Measurements from ENCODE around the gene CFAP61. TPM values are rescaled to one million over a fixed set of nuclear protein-coding genes. Genes with fewer than 3 reads are reported as not detected.
A peak's percentile ranks its signal among the peaks of the same experiment; 100 is the strongest.

CFAP61 gene
- total RNA-seq, 1 donor from 2014 or later = 2.6 TPM

GRCh38 chr20:20304942-20305341, 252.6 kb downstream of the CFAP61 start:
- no peaks in the 10 kb centered on the region for H3K4me1 Mint-ChIP-seq (ENCODE audit: low read depth)
- no peaks in the 10 kb centered on the region for H3K36me3 Mint-ChIP-seq (ENCODE audit: insufficient read depth)
- DNase-seq (ENCODE audit: low spot score, unreplicated experiment) = no peak
- no peak overlapping the region for H3K4me3 Mint-ChIP-seq (ENCODE audit: low read depth)
- H3K27me3 Mint-ChIP-seq = peaks cover 5% of the 10 kb centered on the region
- H3K9me3 Mint-ChIP-seq (ENCODE audit: low read depth) = no peaks in the 10 kb centered on the region
- H3K27ac Mint-ChIP-seq = no peak overlapping the region
- no peak for TF ChIP-seq CTCF (IDR thresholded peaks at IDR 0.05; ENCODE audit: unreplicated experiment)

- Mint-ChIP-seq H3K9me3 (ENCODE audit: low read depth) (peaks cover 13% of the 10 kb centered on the region), H3K27ac (no peak overlapping the region), H3K36me3 (ENCODE audit: insufficient read depth) (peaks cover 4% of the 10 kb centered on the region)
Measured at GRCh38 chr20:20312562-20312961, 260.2 kb downstream of the CFAP61 start.

GRCh38 chr20:20317195-20317594, 264.9 kb downstream of the CFAP61 start:
- peaks cover 19% of the 10 kb centered on the region for H3K9me3 Mint-ChIP-seq (ENCODE audit: low read depth)
- H3K4me1 Mint-ChIP-seq (ENCODE audit: low read depth) = peaks cover 1% of the 10 kb centered on the region
- H3K4me3 Mint-ChIP-seq (ENCODE audit: low read depth) = no peak overlapping the region
- H3K27ac Mint-ChIP-seq = peak overlapping the region; percentile 41
- TF ChIP-seq CTCF (IDR thresholded peaks at IDR 0.05; ENCODE audit: unreplicated experiment) = no peak
- peaks cover 3% of the 10 kb centered on the region for H3K36me3 Mint-ChIP-seq (ENCODE audit: insufficient read depth)
- no peaks in the 10 kb centered on the region for H3K27me3 Mint-ChIP-seq
- no peak for DNase-seq (ENCODE audit: low spot score, unreplicated experiment)

More at GRCh38 chr20:20312562-20312961, 260.2 kb downstream of the CFAP61 start:
- TF ChIP-seq CTCF (IDR thresholded peaks at IDR 0.05; ENCODE audit: unreplicated experiment) = no peak
- no peak for DNase-seq (ENCODE audit: low spot score, unreplicated experiment)
- Mint-ChIP-seq H3K4me1 (ENCODE audit: low read depth) (peaks cover 10% of the 10 kb centered on the region), H3K4me3 (ENCODE audit: low read depth) (no peak overlapping the region), H3K27me3 (no peaks in the 10 kb centered on the region)

DNA sequence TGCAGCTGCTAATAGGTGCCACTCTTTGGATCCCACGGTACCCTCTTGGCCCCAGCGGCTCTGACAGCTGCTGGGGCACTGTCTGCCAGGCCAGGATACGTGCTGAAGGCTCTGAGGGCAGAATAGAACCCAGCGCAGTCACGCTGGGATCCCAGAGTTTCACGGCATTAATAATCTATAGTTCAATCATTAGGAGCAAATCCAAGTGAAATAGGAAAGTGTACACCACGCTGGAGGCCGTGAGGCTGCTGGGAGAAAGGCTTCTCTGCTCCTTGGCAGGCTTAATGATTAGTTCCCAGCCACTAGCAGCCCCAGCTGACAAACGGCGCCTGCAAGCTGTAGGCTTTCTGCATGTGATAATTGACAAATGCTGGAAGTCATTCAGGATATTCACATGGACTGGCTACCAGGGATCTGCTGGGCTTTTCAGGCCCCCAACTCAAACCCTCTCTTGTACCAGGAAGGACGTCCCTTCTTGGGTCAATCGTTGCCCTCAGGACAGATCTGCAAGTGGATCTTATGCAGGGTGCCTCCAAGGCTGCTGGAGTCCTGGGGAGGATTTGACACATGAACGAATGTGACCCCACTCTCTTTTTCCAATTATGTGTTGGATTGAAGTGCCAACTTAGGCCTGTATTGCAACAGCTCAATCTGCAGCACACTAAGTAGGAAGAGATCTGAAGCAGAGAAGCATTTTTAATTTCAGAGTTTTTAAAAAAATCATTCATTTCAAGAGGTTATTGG, 265.5 kb downstream of the CFAP61 start:
- TF ChIP-seq CTCF (IDR thresholded peaks at IDR 0.05; ENCODE audit: unreplicated experiment) = no peak
- peaks cover 13% of the 10 kb centered on the region for H3K9me3 Mint-ChIP-seq (ENCODE audit: low read depth)
- H3K27me3 Mint-ChIP-seq = no peaks in the 10 kb centered on the region
- peaks cover under 1% of the 10 kb centered on the region for H3K36me3 Mint-ChIP-seq (ENCODE audit: insufficient read depth)
- no peak for DNase-seq (ENCODE audit: low spot score, unreplicated experiment)
- H3K27ac Mint-ChIP-seq = peak overlapping the region; percentile 56
- H3K4me3 Mint-ChIP-seq (ENCODE audit: low read depth) = no peak overlapping the region
- peaks cover 1% of the 10 kb centered on the region for H3K4me1 Mint-ChIP-seq (ENCODE audit: low read depth)

DNA sequence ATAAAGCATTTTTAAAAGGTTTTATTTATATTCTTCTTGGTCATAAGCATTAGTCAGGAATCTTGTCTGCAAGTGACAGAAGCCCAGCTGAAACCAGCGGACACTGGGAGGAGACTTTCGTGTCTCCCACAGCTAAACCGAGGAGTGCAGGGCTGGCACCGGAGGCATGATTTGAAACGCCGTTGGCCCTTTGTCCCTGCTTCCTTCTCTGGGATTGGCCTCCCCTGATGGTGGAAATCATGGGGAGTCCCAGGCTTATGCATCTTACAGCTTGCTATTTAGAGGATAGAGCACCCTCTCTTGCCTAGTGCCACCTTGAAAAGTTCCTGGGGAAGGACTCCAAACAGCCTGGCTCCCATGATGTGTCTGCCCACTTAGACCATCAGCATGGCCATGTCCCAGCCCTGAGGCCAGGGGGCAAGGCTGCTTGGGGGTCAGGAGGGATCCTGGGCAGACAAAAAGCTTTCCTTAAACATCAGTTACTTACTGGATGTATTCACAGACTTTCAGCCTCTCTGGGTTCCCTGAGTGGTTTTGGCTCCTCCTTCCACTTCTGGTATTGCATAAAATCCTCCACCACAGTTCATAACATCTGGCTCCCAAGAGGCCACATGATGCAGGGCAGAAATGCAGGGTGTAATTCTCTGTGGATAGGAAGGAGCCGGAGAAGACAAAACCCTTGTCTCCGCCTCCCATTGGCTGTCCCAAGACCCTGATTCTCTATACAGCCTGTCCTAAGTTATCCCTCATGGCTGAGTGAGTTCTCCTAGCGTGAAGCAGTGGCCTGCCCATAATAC, 266.2 kb downstream of the CFAP61 start:
- Mint-ChIP-seq H3K4me3 (ENCODE audit: low read depth) (no peak overlapping the region), H3K27me3 (no peaks in the 10 kb centered on the region), H3K27ac (no peak overlapping the region), H3K4me1 (ENCODE audit: low read depth) (peaks cover 1% of the 10 kb centered on the region), H3K9me3 (ENCODE audit: low read depth) (peaks cover 11% of the 10 kb centered on the region), H3K36me3 (ENCODE audit: insufficient read depth) (no peaks in the 10 kb centered on the region)
- no peak for TF ChIP-seq CTCF (IDR thresholded peaks at IDR 0.05; ENCODE audit: unreplicated experiment)
- DNase-seq (ENCODE audit: low spot score, unreplicated experiment) = no peak

All from progenitor cell of endocrine pancreas (in vitro differentiated cells).